GM18519 (cell line): ENCODE data around the gene ADGRB2.

ENCODE experiments used
- ATAC-seq: cut with Tn5 transposase; IDR thresholded peaks from one replicate; pipeline ENCODE4 v1.9.1; 2021; ENCODE audit warnings: mild to moderate bottlenecking, moderate library complexity; ENCODE audit not compliant: unreplicated experiment, low FRiP score

The ADGRB2 gene

DNA sequence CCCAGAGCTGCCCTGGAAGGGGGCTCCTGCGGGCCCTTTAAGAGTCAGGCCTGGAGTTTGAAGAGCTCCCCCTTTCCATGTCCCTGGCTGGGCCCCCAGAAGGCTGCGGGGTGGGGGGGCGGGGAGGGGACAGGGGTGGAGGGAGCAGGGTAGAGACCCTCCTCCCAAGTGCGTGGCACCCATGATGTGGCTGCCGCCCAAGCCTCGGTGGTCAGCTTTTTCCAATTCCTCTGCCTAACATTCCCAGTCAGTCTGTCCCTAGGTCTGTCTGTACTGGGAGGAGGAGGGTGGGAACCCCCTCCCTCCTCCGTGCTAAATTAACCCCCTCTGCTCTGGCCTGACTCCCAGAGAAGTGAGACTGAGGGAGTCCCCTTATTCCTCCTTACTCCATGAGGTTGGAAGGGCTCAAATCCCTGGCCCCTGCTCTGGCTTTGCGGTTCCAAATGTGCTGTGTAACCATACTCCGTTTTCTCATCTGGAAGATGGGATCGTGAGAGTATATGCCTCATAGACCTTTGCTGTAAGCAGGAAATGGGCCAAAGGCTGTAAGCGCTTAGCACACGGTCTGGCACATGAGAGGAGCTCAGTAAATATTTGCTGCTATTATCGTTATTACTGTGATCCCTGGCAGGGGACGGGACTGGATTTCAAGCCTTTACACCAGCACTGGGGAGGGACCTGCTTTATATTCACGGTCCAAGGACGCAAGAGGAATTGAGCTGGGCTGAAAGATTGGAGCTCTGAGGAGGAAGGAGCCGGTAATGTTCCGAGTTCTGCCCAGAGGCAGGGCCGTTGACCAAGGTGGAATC is 59.7 kb downstream of the ADGRB2 start:
- ATAC-seq = no peak

DNA sequence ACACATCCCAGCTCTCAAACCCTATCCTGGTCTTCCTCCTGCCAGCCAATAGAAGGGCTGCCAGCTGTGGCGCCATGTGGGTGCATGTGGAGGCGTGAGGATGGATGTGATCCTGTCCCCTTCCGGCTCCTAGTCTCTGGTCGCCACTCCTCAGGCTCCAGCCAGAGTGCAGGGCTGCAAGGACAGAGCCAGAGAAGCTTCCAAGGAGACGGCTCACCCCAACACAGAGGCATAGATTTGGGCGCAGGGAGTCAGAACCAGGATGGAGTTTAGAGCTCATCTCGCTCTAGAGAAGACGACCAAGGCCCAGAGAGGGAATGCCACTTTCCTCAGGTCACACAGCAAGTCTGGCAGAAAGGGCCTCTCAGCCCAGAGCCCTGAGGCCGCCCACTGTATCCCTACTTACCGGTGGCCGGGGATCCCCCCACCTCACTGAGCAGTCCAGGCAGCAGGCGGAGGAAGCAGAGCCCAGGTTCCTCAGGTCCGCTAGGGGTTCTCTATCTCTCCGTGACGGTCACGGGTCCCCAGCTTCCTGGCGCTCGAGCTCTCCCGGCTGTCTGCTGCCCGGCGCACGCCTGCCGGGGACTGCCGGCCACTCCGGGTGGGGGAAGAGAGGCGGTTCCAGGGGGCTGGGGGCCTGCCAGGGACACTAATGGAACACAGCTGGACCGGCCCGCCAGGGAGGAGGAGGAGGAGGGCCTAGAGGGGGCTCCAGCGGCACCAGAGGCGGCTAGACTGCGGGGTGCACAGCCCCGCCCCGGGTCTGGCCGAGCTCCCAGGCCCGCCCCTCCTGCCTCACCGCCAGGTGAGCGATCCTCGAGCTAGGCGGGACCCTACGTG is 60.5 kb downstream of the ADGRB2 start, which contains the start of gene COL16A1:
COL16A1 (minus strand) TSS at position 587 of the 840 bp plus-strand sequence. CDS start 1,824 bp downstream, outside the sequence.
- ATAC-seq = no peak

DNA sequence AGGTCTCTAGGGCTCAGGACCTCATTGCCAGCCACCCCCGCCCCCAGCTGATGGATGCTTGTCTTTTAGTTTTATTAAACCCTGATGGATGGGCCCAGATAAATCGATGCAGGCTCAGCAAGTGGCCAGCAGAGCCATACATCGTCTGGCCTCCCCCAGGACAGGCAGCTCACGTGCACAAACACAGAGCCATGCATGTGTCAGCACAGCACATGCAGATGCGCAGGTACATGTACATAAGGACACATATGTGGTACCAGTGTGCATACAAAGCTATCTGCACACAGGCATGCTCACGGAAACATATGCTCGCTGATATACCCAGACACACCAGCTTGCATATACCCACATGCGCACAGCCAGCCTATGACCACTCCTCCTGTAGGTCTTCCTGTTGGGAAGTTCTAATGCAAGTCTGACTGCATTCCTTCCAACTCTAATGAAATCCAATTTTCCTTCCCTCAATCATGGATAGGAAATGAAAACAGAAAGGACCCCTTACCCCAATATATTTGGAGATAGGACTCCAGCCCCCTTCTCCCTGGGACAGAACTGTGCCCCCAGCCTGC is 61.2 kb downstream of the ADGRB2 start:
- no peak for ATAC-seq

DNA sequence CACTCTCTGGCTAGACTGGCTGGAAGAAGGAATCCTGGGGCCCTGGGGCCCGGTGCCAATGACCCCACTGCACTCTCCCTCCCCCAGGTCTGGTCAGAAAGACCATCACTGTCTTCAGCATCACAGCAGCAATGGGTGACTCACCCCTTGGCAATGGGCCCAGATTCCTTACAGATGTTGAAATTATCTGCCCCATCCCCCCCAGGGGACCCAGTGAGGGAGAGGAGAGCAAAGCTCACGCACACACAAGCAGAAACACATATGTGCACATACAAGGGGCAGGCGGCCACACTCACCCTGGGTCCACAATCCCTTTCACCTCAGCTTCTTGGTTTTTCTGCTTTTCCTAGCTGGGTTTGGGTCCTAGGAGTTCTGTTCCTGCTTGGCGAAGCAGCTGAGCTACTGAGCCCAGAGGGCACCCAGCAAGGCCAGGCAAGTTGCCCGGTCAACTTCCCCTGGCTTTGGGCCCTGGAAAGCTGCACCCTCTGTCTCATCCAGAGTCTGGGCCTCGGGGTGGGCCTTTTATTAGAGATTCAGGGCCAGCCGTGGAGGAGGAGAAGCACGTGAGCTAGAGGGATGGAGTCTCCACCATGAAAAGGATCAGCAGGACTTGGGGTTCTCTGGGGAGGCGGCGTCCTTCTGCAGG is 62.9 kb downstream of the ADGRB2 start:
- no peak for ATAC-seq

DNA sequence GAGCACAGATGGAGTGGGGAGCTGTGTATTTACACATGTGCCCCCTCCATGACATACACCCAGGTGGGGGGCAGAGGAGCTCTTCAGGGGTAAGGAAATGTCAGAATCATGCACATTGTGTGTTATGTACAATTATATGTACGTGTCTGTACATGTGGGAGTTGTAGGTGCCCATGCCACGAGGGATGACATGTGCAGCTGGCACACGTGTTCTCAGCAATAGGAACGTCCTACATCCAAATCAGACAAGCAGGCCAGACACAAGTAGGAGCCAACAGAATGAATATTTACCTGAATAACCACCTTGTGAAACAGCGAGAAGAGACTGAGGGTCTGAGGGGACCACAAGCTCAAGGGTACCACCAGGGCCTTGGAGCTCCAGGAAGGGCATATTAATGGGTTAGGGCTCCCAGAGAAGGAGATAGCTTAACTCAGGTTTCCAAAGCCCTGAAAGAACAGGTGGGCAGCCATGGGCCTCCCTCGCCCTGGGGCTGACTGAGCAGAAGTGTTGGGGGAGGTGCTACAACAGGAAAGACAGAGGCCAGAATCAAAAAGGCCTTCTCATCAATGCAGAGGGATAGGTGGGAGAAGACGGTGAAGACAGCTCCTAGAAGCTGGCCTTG is 63.6 kb downstream of the ADGRB2 start:
- no peak for ATAC-seq

DNA sequence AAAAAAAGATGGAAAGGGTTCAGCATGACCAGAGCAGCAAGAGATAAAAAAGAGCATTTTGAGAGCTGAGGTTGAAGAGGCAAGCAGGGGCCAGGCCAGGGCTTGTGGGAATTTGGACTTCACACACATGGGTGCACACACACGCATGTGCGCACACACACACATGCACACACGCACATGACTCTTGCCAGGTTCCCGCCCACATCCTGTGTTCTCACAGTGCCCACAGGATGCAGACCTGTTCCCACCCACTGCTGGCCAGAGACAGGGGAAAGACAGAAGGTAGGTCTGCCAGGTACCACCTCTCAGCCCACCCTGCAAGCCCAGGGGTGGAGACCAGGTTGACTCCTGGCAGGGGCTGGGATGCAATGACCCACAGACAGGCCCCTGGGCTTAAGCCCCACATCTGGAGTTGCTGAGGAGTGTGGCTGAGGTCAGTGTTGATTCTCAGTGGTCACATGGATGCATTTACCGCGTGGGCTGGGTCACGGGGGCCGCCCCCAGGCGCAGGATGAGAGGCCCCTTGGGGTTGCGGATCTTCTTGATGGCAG is 64.7 kb downstream of the ADGRB2 start:
- ATAC-seq = no peak

DNA sequence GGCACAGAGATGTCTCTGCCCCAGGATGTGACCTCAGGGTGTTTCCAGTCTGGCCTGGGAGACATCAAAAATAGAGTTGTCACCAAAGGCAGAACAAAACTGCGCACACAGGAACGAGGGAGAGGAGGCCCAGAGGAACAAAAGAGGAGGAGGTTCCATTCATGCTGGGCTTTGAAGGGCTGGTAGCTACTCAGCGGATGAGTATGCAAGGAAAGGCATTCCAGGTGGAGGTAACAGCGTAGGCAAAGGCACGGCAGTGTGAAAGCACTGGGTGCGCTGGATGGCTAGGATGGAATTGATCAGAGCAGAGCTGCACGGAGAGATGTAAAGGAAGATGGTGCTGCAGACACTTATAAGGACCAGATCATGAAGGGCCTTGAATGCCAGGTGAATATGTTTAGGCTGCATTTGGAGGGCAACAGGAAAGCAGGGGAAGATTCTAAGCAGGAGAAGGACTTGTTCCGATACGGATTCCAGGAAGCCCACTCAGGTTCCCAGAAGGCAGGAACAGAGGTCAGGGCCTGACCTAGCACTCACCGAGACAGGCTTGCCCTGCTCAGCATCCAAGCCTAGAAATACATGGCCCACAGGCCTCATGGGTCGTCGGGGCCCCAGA is 66.7 kb downstream of the ADGRB2 start:
- ATAC-seq = no peak

DNA sequence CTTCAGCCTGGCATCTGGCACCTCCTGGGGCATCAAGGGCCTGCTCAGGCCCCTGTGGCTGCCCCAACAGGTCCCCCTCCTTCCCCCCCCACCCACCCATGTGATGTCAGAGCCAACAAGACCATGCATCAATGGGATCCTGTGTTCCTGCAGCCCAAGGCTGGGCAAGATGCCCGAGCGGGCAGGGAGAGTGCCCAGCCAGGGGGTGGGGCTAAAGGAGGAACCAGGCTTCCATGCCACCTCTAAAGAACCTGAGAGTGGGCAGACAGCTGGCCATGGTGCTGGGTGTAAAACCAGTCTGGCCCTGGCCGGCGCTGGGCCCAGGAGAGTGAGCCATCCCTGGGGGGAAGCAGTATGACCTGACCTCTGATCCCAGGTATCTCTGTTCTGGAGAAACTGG is 67.9 kb downstream of the ADGRB2 start:
- ATAC-seq = no peak

DNA sequence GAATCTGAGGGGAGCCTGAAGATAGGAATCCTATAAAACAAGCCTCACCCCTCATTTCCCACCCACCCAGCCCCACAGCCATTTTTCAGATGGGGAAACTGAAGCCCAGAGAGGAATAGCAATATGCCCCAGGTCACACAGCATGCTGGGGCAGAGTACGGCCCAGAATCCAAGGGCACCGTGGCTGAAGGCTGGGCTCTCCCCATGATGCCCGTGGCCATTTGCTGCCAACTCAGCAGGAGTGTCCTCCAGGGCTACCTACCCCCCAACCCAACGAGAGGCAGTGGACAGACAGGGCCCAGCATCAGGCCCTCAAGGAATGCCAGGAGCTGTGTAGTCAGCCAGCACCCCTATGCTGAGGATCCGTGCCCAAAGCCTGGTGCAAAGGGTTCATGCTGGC is 68.8 kb downstream of the ADGRB2 start:
- no peak for ATAC-seq

DNA sequence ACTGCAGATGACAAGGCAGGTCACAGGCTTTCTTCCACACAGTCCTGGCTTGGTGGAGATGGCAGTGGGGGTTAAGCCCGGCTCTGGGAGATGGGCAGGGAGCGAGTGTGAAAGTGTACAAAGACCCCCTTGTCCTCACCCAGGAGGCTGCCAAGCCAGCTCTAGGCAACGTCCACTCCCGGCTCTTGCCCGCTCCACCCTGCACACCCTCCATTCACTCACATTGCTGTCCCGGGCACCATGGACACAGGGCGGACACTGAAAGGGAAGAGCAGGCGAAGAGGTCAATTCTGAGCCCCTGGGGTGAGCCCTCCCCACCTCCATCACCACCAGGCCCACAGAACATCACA is 69.2 kb downstream of the ADGRB2 start:
- ATAC-seq = no peak

DNA sequence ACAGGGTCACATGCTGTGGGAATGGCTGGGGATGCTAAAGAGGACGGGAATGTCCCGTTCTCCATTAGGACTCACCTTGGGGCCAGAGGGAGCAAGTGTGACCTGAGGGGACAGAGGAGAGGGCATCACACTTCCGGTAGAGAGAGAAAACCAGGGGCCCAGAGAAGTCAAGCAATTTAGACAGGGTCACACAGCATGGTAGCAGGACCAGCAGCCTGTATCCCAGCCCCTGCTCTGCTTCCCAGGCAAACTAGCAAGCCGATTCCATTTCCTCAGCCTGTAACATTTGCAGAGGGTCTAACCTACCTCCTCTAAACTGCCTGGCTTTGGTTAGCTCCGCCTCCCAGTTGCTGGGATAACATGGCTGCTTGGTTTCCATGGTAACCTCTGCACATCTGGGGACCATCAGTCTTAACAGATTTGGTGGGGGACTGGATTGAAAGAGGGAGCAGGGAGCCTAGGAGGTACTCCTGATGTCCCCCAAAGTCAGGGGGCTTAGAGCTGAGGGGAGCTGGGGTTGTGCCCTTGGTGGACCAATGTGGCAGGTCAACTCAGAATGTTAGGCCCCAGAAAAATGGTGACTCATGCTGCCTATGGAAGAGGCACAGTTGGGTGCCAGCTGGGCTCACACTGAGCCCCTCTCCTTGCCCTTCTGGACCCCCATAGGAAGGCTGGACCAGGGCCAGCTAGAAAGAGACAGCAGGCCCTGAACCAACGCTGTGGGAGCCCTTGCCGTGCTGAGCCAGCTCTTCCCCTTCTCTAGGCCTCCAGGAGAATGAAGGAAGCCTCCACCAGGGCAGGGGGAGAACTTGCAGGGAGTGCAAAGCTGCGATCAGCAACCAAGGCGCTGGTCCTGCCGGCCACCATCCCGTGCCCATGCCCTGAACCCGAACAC is 69.8 kb downstream of the ADGRB2 start:
- ATAC-seq = no peak

DNA sequence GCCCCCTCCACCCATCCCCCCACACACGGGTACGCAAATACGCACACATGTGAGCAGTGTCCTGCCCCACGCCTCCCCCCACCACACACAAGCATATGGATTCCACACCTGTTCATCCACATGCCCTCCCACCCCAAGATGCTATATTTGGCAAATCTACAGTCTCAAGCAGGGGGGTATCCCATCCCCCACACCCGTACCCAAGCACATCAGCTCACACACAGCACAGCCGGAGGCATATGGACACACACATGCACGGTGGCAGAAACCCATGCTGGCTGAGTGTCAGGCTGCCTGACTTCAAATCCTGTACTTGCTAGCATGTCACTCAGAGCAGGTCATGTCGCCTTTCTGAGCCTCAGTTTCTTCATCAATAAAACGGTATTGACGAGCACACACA is 70.9 kb downstream of the ADGRB2 start:
- no peak for ATAC-seq

DNA sequence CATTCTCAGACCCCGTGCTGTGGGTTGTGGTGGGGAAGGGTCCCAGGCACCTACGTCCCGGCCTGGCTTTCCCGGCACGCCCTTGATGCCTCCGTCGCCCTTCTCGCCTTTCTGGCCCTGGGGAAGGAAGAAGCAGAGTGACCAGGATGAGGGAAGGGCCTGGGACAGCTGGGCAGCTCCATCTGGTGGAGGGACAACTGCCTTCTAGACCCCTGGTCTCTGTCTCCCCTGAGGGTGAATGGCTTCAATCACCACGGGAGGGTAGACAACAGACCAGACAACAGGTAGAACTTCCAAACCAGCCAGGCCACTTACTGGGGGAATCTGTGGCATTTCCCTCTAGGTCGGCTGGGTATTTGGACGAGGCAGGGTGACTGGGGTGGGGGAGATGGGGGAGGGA is 72.2 kb downstream of the ADGRB2 start:
- ATAC-seq = no peak

DNA sequence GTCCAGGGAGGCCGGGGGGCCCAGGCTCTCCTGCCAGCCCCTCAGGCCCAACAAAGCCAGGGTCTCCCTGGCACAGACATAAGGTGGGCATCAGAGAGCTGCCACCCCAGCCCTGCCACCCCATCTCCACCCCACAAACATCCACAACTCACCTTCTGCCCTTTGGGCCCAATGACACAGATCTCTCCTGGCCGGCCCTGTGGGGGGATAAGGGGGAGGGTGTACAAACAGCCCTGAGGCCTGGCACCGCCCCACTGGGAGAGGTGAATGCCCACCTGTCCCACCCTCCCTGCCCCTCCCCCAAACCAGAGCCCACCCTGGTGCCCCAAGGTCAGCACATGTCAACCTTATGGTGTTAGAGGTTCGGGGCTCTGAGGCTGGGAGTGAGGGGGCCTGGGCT is 72.7 kb downstream of the ADGRB2 start:
- ATAC-seq = no peak

DNA sequence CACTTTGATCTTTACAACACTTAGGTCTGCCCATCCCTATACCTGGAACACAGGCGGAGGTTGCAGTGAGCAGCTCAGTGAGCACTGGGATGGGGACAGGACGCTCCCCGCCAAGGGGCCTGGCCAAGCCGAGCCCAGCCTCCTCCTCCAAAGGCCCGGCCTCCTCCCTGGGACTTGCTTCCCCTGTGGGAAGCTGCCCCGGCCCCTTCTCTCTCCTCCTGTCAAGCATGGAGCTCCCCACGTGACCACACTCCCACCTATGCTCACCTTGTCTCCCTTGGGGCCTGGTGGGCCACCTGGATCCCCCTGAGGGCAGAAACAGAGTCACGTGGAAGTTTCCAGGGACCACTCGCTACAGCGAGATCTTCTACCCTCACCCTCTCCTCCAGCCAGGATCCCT is 73.2 kb downstream of the ADGRB2 start:
- no peak for ATAC-seq

DNA sequence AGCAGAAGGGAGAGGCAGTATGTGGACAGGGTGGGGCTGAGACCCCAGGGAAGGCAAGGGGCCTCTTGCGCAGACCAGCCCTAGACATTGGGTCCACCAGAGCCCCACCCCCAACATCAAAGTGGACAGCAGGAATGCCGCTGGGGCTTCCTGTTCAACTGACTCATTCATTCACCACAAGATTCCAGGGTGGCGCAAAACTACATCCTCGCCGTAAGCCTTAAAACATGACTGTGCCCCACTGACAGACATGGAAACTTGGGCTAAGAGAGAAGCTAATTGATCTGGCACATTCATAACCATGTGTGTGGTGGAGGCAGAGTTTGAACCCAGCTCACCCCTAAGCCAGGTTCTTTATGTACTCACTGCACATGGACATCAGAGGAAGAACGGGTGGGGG is 74.3 kb downstream of the ADGRB2 start:
- ATAC-seq = no peak

DNA sequence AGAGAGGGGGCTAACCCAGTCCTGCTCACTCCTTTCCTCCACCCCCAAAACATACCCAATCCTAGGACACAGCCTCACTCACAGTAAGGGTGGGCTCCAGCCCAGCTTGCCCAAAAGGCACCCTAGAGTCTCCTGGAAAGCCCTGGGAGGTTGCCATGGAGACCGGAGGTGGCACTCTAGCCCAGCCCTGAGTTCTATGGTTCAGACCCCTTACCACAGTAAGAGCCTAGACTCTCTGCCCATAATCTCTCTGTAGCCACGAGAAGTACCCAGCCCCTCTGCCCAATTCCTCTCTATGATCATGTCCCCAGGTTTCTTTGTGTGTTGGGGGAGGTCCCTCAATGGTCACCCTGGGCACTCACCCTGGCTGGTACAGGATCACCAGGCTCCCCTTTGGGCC is 74.8 kb downstream of the ADGRB2 start:
- no peak for ATAC-seq

DNA sequence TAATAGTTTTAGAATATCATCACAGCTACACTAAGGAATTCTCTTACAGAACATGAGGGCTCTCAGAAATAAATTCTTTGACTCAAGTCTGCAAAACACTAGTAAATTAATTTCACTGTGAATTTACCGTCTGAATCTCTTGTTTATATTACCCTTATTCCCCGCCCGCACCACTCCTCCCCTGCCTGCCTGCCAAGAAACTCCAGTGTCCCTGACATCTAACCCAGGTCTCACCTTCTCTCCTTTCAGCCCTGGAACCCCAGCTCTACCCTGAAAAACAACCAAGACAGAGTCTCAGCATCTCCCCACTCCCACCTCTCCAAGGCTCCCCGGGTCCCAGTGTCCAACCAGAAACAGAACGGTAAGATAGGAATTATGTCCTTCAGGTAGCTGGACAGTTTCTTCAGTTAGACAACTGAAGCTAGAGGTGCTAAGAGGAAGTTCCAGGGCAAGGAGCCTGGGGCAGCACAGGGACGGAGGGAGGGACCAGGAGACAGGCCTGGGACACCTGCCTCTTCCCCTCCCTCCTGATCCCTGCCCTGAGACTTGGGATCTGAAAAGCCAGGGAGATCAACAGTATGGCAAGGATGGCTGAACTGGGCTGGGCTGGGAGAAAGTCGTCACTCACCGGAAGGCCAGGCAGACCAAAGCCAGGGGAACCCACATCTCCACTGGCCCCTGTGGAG is 75.8 kb downstream of the ADGRB2 start:
- ATAC-seq = no peak
